ENCODE results near the gene HNRNPD. TPM values are rescaled to one million over a fixed set of nuclear protein-coding genes. Genes with fewer than 3 reads are reported as not detected.
"Not testable (repeated sequence)": the region's sequence is repeated elsewhere in the genome, so short reads cannot be mapped to it uniquely, and the experiment has no call there.

The HNRNPD gene
- total RNA-seq, 1 donor = 32.6 TPM

- H3K4me3 ChIP-seq (ENCODE audit: low read depth, low read length) = no peak overlapping the region
- TF ChIP-seq CTCF (IDR thresholded peaks at IDR 0.05; ENCODE audit: insufficient read depth, low read length) = no peak
- DNase-seq (ENCODE audit: low read depth) = no peak
Measured at GRCh38 chr4:82376109-82376508, 2.3 kb upstream of the HNRNPD start.

GRCh38 chr4:82373486-82373815 lies 340 bp downstream of the HNRNPD start:
- TF ChIP-seq CTCF (IDR thresholded peaks at IDR 0.05; ENCODE audit: insufficient read depth, low read length) = no peak
- peak overlapping the region; percentile 98 for H3K4me3 ChIP-seq (ENCODE audit: low read depth, low read length)
- DNase-seq (ENCODE audit: low read depth) = no peak

- DNase-seq (ENCODE audit: low read depth) = peak; percentile 50
- peak overlapping the region; percentile 98 for H3K4me3 ChIP-seq (ENCODE audit: low read depth, low read length)
- TF ChIP-seq CTCF (IDR thresholded peaks at IDR 0.05; ENCODE audit: insufficient read depth, low read length) = no peak
Measured at GRCh38 chr4:82372517-82373485, 990 bp downstream of the HNRNPD start.

GRCh38 chr4:82371497-82371896 lies 2.3 kb downstream of the HNRNPD start:
- no peak for TF ChIP-seq CTCF (IDR thresholded peaks at IDR 0.05; ENCODE audit: insufficient read depth, low read length)
- peak overlapping the region; percentile 98 for H3K4me3 ChIP-seq (ENCODE audit: low read depth, low read length)
- no peak for DNase-seq (ENCODE audit: low read depth)

DNA sequence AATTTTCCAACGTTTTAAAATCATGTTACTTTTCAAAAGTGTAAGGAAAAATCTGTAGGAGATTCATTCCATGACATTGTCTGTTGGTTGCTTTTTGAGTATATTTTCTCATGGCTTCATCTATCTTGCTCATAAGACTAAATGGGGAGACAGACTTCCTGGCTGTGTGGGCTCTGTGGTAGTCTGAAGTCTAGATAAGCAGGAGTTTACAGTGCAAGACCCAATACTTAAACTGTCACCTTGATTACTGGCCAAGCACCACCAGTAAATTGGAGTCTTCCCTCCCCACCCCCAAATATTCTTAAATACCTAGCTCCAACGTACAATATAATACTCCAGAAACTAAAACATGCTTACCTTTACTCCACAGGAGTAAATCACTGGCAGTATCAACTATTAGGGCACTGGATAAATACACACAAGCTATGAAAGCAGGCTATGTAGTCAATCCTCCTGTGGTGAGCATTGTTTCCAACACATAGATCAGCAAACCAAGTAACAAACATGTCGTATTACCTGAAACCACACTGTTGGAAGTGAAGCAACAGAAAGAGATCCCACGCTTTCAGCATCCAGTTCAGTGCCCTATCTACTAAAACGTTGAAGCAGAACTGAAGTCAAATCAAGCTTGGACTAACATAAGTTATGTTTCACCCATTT lies 6.2 kb downstream of the HNRNPD start:
- H3K4me3 ChIP-seq (ENCODE audit: low read depth, low read length) = no peak overlapping the region
- TF ChIP-seq CTCF (IDR thresholded peaks at IDR 0.05; ENCODE audit: insufficient read depth, low read length) = no peak
- DNase-seq (ENCODE audit: low read depth) = no peak

- H3K4me3 ChIP-seq (ENCODE audit: low read depth, low read length); DNase-seq (ENCODE audit: low read depth): not testable (repeated sequence)
Measured at GRCh38 chr4:82366431-82366830, 7.4 kb downstream of the HNRNPD start.

DNA sequence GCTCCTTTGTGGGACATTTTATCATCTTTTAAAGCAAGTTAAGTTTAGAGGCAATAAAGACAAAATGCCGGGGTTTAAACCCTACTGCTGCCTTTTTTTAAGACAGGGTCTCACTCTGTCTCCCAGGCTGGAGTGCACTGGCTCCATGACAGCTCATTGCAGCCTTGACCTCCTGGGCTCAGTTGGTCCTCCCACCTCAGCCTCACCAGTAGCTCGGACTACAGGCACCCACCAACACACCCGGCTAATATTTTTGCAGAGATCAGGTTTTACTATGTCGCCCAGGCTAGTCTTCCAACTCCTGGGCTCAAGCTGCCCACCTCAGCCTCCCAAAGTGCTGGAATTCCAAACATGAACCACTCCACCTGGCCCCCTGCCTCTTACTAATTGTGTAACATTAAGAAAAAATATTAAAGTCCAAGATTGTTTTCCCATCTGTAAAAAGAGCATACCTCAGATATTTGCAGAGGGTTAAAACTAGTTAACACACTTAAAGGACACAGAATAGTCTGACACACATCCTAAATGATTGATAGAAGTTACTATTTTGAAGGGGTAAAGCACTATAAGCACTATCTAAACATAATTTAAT lies 9.8 kb downstream of the HNRNPD start:
- H3K4me3 ChIP-seq (ENCODE audit: low read depth, low read length) = no peak overlapping the region
- no peak for TF ChIP-seq CTCF (IDR thresholded peaks at IDR 0.05; ENCODE audit: insufficient read depth, low read length)
- no peak for DNase-seq (ENCODE audit: low read depth)
